Measurements from ENCODE around the gene SGIP1.

SGIP1 gene

GRCh38 chr1:66599346-66599745, 65.4 kb downstream of the SGIP1 start:
- H3K36me3 Mint-ChIP-seq (ENCODE audit: low read depth), result peaks cover 8% of the 10 kb centered on the region
- H3K4me3 Mint-ChIP-seq, result peak overlapping the region; percentile 21
- H3K27ac Mint-ChIP-seq, result peak overlapping the region; percentile 60
- H3K4me1 Mint-ChIP-seq, result peaks cover 20% of the 10 kb centered on the region
- H3K27me3 Mint-ChIP-seq (ENCODE audit: low read depth, poor library complexity), result peaks cover 4% of the 10 kb centered on the region
- no peak for DNase-seq
- H3K9me3 Mint-ChIP-seq, result peaks cover 12% of the 10 kb centered on the region
- TF ChIP-seq, protein P1, sequence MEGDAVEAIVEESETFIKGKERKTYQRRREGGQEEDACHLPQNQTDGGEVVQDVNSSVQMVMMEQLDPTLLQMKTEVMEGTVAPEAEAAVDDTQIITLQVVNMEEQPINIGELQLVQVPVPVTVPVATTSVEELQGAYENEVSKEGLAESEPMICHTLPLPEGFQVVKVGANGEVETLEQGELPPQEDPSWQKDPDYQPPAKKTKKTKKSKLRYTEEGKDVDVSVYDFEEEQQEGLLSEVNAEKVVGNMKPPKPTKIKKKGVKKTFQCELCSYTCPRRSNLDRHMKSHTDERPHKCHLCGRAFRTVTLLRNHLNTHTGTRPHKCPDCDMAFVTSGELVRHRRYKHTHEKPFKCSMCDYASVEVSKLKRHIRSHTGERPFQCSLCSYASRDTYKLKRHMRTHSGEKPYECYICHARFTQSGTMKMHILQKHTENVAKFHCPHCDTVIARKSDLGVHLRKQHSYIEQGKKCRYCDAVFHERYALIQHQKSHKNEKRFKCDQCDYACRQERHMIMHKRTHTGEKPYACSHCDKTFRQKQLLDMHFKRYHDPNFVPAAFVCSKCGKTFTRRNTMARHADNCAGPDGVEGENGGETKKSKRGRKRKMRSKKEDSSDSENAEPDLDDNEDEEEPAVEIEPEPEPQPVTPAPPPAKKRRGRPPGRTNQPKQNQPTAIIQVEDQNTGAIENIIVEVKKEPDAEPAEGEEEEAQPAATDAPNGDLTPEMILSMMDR (IDR thresholded peaks at IDR 0.05), result no peak

DNA sequence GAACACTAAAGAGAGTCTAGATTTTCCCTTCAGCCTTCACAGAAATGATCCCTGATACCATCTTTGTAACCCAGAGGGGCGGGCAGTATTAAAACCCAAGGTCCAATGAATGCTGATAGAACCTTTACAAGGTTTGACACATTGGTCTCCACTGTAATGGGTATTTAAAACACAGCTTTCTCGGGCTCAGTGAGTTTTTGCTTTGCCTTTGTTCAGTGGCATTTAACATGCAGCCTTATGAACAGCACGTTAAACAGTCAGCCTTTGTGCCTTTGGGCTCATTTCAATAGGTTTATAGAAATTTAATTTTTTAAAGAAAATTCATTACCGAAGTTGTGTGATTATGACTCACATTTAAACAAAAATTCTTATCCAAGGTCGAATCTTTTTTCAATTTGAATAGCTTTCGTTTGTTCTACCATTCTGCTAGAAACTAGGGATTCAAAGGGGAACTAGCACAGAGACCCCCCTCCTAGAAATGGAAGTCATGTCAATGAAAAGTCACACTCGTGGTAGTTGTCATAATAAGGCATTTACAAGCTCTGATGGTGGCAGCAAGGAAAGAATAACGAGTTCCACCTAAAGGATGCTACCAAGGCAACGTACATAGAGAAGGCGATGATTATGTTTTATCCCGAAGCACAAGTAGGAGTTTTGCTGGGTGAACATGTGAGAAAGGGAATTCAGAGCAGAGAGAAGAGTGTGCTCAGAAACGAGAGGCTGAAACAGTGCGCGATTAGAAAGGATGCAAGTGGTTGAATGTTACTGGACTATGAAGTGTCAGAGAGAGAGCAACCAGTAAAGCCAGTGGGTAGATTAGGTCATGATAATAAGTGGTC, 66.2 kb downstream of the SGIP1 start:
- DNase-seq, result no peak
- TF ChIP-seq, protein P1 (IDR thresholded peaks at IDR 0.05), result no peak
- Mint-ChIP-seq H3K4me3 (no peak overlapping the region), H3K9me3 (peaks cover 12% of the 10 kb centered on the region), H3K27me3 (ENCODE audit: low read depth, poor library complexity) (peaks cover 4% of the 10 kb centered on the region), H3K36me3 (ENCODE audit: low read depth) (peaks cover 8% of the 10 kb centered on the region), H3K27ac (peak overlapping the region; percentile 60), H3K4me1 (peaks cover 20% of the 10 kb centered on the region)

- H3K4me3 Mint-ChIP-seq, result no peak overlapping the region
- no peaks in the 10 kb centered on the region for H3K9me3 Mint-ChIP-seq
- DNase-seq, result no peak
- H3K36me3 Mint-ChIP-seq (ENCODE audit: low read depth), result no peaks in the 10 kb centered on the region
- H3K27ac Mint-ChIP-seq, result no peak overlapping the region
- H3K27me3 Mint-ChIP-seq (ENCODE audit: low read depth, poor library complexity), result no peaks in the 10 kb centered on the region
- H3K4me1 Mint-ChIP-seq, result peaks cover 7% of the 10 kb centered on the region
- TF ChIP-seq, protein P1 (IDR thresholded peaks at IDR 0.05), result no peak
Observed at GRCh38 chr1:66605419-66605997, 71.6 kb downstream of the SGIP1 start.

DNA sequence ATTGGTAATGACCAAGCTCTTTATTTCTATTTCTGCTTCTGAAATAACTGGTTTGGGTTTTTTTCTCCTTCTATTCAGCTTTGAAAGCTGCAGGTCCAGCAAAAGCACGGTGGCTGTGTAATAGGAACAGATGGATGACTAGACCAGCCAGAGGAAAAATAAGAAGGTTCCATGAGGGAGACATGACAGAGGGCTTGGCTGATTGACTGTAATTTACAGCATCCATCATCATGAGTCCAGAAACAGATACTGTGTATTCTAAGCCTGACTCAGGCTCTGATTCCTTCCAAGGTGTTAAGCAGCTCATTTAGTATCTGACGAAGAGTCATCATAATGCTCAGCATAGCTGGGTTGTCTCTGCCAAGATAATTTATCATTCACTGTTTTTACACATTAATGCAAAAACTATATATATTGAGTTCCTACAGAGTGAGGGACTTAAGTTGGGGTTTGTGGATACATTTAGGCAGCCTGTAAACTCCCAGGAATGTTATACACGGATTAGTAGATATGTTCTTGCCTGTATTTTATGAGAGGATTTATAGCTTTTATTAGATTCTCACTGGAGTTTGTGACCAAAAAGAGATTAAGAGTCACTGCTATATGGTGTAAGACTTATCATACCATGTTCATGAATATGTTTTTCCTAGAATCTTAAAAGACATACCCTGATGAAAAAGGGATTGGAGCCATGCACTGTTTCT, 72.6 kb downstream of the SGIP1 start:
- DNase-seq, result no peak
- H3K27me3 Mint-ChIP-seq (ENCODE audit: low read depth, poor library complexity), result no peaks in the 10 kb centered on the region
- H3K4me3 Mint-ChIP-seq, result no peak overlapping the region
- no peak overlapping the region for H3K27ac Mint-ChIP-seq
- H3K9me3 Mint-ChIP-seq, result no peaks in the 10 kb centered on the region
- TF ChIP-seq, protein P1 (IDR thresholded peaks at IDR 0.05), result no peak
- no peaks in the 10 kb centered on the region for H3K36me3 Mint-ChIP-seq (ENCODE audit: low read depth)
- peaks cover 5% of the 10 kb centered on the region for H3K4me1 Mint-ChIP-seq

- H3K9me3 Mint-ChIP-seq, result no peaks in the 10 kb centered on the region
- H3K27ac Mint-ChIP-seq, result no peak overlapping the region
- peaks cover 5% of the 10 kb centered on the region for H3K27me3 Mint-ChIP-seq (ENCODE audit: low read depth, poor library complexity)
- DNase-seq, result no peak
- H3K4me1 Mint-ChIP-seq, result peaks cover 5% of the 10 kb centered on the region
- TF ChIP-seq, protein P1 (IDR thresholded peaks at IDR 0.05), result no peak
- no peaks in the 10 kb centered on the region for H3K36me3 Mint-ChIP-seq (ENCODE audit: low read depth)
- H3K4me3 Mint-ChIP-seq, result no peak overlapping the region
Observed at GRCh38 chr1:66607458-66607857, 73.5 kb downstream of the SGIP1 start.
